Renal cortical epithelial cell (primary cell): ENCODE results near the gene DSCAM. TPM values are rescaled to one million over a fixed set of nuclear protein-coding genes. Genes with fewer than 3 reads are reported as not detected.
"Not testable (repeated sequence)": the region's sequence is repeated elsewhere in the genome, so short reads cannot be mapped to it uniquely, and the experiment has no call there.

ENCODE experiments used
- DNase-seq: peaks from one replicate; pipeline ENCODE4 v3.0.0-alpha.2; 2011; ENCODE audit warnings: low read depth
- total RNA-seq: library from RNA; depleted of rRNA; stranded (reverse); fragments of >200 nt; gene quantifications from 2 replicates; pipeline ENCODE4 v1.2.3, GENCODE V29; 2014

The DSCAM gene, protein sequence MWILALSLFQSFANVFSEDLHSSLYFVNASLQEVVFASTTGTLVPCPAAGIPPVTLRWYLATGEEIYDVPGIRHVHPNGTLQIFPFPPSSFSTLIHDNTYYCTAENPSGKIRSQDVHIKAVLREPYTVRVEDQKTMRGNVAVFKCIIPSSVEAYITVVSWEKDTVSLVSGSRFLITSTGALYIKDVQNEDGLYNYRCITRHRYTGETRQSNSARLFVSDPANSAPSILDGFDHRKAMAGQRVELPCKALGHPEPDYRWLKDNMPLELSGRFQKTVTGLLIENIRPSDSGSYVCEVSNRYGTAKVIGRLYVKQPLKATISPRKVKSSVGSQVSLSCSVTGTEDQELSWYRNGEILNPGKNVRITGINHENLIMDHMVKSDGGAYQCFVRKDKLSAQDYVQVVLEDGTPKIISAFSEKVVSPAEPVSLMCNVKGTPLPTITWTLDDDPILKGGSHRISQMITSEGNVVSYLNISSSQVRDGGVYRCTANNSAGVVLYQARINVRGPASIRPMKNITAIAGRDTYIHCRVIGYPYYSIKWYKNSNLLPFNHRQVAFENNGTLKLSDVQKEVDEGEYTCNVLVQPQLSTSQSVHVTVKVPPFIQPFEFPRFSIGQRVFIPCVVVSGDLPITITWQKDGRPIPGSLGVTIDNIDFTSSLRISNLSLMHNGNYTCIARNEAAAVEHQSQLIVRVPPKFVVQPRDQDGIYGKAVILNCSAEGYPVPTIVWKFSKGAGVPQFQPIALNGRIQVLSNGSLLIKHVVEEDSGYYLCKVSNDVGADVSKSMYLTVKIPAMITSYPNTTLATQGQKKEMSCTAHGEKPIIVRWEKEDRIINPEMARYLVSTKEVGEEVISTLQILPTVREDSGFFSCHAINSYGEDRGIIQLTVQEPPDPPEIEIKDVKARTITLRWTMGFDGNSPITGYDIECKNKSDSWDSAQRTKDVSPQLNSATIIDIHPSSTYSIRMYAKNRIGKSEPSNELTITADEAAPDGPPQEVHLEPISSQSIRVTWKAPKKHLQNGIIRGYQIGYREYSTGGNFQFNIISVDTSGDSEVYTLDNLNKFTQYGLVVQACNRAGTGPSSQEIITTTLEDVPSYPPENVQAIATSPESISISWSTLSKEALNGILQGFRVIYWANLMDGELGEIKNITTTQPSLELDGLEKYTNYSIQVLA (N-terminal part only)
- total RNA-seq: not detected in 2 replicates

GRCh38 chr21:40846587-40847411 lies at the start of gene DSCAM:
Gene DSCAM (minus strand): TSS chr21:40847158. CDS start chr21:40846661, 497 bp downstream.
- no peak for DNase-seq

DNA sequence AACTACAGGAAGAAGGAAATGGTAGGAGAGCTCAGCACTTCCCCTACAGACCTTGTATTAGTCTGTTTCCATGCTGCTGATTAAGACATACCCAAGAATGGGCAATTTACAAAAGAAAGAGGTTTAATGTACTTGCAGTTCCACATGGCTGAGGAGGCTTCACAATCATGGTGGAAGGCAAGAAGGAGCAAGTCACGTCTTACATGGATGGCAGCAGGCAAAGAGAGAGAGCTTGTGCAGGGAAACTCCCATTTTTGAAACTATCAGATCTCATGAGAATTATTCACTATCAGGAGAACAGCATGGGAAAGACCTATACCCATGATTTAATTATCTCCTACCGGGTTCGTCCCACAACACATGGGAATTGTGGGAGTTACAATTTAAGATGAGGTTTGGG lies 48.7 kb upstream of the DSCAM start:
- not testable (repeated sequence) for DNase-seq

GRCh38 chr21:40886931-40887330 lies 40.0 kb upstream of the DSCAM start:
- DNase-seq: no peak

GRCh38 chr21:40886006-40886405 lies 39.0 kb upstream of the DSCAM start:
- DNase-seq: no peak

- no peak for DNase-seq
These were observed 35.4 kb upstream of the DSCAM start for GRCh38 chr21:40882192-40882915.

- DNase-seq: no peak
These were observed 34.8 kb upstream of the DSCAM start for GRCh38 chr21:40881767-40882166.

DNA sequence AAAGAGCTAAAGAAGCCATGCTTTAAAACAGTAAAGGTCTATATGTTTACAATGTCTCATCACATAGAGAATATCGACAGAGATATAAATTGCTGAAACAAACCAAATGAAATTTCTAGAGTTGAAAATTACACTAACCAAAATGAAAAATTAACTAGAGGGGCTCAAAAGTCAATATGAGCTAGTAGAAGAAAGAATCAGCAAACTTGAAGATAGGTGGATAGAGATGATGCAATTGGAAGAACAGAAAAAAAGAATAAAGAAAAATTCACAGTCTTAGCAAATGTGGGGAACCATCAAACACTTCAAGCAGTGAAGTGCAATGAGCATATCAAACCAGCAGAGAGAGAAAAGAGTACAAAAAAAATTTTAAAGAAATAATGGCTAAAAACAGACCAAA lies 24.1 kb upstream of the DSCAM start:
- no peak for DNase-seq

- DNase-seq: no peak
These were observed 16.9 kb upstream of the DSCAM start for GRCh38 chr21:40863839-40864238.

DNA sequence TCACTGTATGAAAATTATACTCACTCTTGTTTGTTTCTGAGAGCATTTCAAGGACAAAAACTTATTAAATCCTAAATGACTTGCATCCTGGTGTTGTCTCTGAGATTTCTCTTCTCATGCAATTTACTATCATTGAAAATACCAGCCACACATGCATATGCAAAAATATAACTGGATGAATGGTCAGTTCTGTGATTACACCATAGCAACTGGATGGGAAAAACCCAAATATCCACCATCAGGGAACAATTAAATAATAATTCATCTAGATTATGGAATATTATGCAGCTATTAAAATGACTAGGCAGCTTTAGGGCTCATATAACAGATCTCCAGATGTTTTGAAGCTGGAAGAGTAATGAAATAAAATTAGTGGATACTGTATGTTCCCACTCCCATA lies 11.6 kb upstream of the DSCAM start:
- DNase-seq: no peak

DNA sequence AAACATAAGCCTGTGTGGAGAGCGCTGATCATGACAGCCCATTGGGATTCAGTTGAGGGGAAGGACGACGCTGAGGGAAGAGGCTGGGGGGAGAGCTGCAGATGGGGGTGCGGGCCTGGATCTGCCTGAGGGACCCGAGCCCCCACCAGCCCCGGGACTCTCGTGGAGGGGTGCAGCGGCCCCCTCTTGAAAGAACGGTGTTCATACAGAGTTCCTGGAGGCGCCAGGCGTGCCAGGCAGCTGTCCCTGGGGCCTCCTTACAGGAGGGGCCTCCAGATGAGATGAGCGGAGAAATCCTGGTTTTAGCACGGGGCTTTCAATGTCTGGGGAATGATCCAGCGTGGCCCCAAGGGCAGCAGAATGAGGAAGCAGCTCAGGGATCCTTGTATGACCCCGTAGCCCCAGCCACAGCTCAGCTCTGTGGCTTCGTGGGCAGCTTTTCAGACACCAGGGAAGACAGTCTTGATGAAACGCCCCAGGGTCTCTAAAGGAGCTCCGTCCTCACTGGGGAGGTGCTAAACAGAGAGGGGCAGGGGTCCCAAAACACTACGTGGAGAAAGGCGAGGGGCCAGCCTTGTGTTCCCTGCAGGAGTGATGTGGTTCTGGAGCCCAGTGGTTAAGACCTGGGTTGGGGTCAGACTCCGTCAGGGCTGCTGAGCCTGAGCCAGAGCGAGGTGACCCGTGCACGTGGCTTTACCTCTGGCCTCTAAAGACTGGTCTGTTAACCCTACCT lies 7.2 kb upstream of the DSCAM start:
- no peak for DNase-seq

DNA sequence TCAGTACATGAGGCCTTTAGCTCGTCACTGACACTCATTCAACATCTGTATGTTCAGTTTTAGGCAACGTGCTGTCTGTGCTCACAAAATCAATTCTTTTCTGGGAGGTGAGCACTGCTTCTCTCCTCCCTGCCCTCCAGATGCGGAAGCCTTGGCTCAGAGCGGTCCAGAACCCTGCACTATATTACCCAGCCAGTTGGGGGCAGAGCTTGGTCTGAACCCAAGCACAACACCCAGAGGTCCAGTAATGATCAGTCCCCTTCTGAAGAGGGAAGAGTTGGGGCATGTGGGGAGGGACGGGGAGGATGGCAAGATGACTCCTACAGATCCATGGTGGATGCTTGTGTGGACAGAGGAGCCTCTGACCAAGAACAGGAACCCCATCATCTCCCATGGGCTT lies 5.6 kb upstream of the DSCAM start:
- DNase-seq: no peak

GRCh38 chr21:40851749-40852148 lies 4.8 kb upstream of the DSCAM start:
- DNase-seq: no peak

DNA sequence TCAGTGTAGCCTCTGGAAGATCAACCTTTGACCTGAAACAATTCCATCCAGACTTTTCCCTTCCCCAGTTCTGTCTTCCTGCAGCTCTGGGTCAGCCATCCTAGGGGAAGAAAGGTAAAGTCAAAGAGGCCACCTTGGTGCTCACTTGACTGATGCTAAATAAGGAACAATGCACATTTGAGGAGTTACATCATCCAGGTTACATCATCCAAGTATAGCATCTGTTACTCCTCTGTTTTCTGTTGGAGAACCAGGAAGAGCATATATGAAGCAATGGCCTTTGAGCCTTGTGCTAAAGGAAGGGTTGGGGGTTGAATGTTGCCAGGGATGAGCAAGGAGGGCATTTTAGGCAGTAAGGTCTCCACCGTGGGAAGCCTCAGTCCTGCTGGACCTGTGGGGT lies 3.1 kb upstream of the DSCAM start:
- no peak for DNase-seq

GRCh38 chr21:40847951-40848350 lies 993 bp upstream of the DSCAM start:
- no peak for DNase-seq

DNA sequence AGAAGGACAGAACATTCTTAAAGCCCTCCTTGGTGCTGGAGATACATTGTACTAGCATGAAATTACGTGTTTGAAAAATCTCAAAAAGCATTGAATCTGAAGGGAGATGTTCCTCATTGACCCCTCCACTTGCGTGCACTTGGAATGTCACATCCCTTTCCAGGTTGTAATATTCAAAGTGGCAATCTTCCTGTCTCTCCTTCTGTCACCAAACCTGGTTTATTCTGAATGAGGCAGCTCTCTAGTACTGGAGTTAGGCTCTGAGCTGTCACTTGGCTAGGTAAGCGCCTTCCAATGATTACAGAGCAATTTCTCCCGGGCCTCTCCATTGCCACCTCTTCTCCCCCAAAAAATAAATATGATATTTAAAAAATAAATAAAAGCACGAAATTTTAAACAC lies 855 bp downstream of the DSCAM start:
- no peak for DNase-seq

DNA sequence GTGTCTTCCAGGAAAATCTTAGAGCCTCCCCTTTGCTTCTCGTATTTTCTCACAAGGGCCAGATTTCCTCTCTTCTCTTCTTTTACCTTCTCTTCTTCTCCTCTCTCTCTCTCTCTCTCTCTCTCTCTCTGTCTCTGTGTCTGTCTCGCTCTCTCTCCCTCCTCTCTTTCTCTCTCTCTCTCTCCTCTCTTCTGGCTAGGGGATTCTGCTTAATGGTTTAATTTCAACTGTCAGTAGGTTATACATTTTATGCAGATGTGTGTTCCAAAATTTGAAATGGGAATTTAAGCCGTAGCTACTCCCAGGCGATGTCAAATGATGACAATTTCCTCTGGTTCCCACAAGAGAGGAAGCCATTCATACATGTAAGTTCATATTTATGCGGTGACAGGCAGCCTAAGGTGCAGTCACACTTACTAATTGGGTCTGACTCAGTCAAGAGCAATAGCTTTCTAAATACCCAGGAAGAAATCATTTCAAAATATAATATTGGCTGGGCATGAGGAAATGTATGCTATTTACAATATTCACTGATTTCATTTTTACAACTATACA lies 1.4 kb downstream of the DSCAM start:
- DNase-seq: no peak

GRCh38 chr21:40844935-40845334 lies 2.0 kb downstream of the DSCAM start:
- no peak for DNase-seq

GRCh38 chr21:40842197-40842552 lies 4.8 kb downstream of the DSCAM start:
- DNase-seq: no peak

DNA sequence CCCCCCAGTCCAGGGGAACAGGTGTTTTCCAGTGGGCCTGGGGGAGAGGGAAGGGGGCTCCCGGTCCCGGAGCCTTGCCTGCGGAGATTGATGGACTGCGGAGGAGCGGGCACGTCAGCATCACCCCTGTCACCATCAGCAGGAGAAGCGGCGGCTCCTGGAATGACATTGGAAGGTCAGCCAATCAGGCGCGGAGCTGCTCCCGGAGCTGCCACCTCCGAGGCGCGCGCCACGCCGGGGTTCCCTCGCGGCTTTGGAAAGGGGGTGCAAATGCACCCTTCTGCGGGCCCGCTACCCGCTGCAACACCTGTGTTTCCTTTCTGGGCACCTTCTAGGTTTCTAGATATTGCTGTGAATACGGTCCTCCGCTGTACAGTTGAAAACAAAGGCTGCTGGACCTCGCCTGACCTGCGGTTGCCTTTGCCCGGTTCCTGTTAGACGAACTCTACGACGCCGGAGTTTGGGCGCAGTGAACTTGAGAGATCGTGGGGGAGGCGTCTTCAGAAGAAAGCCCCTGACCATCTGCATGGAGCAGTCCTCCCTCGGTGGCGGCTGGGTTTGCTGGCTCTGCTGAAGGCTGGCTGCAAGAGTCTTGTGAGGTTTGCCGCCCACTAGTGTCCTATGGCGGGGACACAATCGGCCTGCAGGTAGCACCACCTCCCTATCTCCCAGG lies 5.3 kb downstream of the DSCAM start:
- no peak for DNase-seq
